Endothelial cell of umbilical vein (primary cell): Measurements from ENCODE around the gene TAF6. TPM values are rescaled to one million over a fixed set of nuclear protein-coding genes. Genes with fewer than 3 reads are reported as not detected.

ENCODE experiments used
- BruUV-seq: library from RNA; stranded (reverse); fragments of 400-500 nt; replicated peaks from 2 replicates; lab custom pipeline; 2021; lab: Mats Ljungman, UMichigan
- CTCF ChIA-PET: fragments of 300-600, 350-600 bp; sonication (Branson Sonifier 250); formaldehyde crosslinking; loops from one replicate; lab custom pipeline; 2021; ENCODE audit warnings: antibody characterized with exemption, inconsistent platforms; lab: Charles Lee
- POLR2A ChIA-PET: fragments of 300-600, 350-600 bp; sonication (Branson Sonifier 250); formaldehyde crosslinking; loops from one replicate; lab custom pipeline; 2021; ENCODE audit warnings: antibody characterized with exemption, inconsistent platforms; lab: Charles Lee
- DNase-seq: peaks from one replicate; pipeline ENCODE4 v3.0.0-alpha.2; 2011; ENCODE audit warnings: low read depth, low spot score
- FAIRE-seq: peaks from 2 replicates; lab custom pipeline; 2011; peaks lifted over from hg19 to GRCh38; lab: Jason Lieb, UNC
- H2AFZ ChIP-seq: 2 replicates; pipeline ENCODE4 v1.6.0; 2012; ENCODE audit warnings: low read depth, low read length, control low read depth, inconsistent platforms
- H3K27ac ChIP-seq: 2 replicates; pipeline ENCODE4 v1.5.1; 2011; ENCODE audit warnings: low read depth, mild to moderate bottlenecking, control low read depth, low read length, moderate library complexity; ENCODE audit not compliant: insufficient read depth
- H3K27me3 ChIP-seq, 2 experiments: 2 replicates each; pipeline versions ENCODE4 v1.6.0 to v1.6.1; 2011; ENCODE audit warnings: low read length in 2 of 2, mixed read lengths in 1 of 2; ENCODE audit not compliant: control insufficient read depth in 2 of 2, insufficient read depth in 2 of 2
- H3K36me3 ChIP-seq, 2 experiments: 2 replicates in 1 of 2; 3 replicates in 1 of 2; pipeline ENCODE4 v1.5.1; 2011; ENCODE audit warnings: low read length in 2 of 2, mild to moderate bottlenecking in 1 of 2, moderate library complexity in 1 of 2; ENCODE audit not compliant: control insufficient read depth in 2 of 2, insufficient read depth in 2 of 2; ENCODE audit errors: extremely low read depth in 1 of 2
- H3K4me1 ChIP-seq: 3 replicates; pipeline ENCODE4 v1.5.1; 2011; ENCODE audit warnings: mild to moderate bottlenecking, low read length; ENCODE audit not compliant: control insufficient read depth, insufficient read depth; ENCODE audit errors: extremely low read depth
- H3K4me2 ChIP-seq: 2 replicates; pipeline ENCODE4 v1.6.1; 2011; ENCODE audit warnings: low read length, control low read depth, mixed read lengths; ENCODE audit not compliant: insufficient read depth
- H3K4me3 ChIP-seq, 3 experiments: fragments of 200-600 bp in 1 of 3; sonication (generic), shearing (Covaris generic) in 1 of 3; replicated peaks in 1 of 3; 2 replicates each; pipeline ENCODE4 v1.5.1; 2011 to 2016; ENCODE audit warnings: control low read depth in 3 of 3, low read length in 3 of 3, mild to moderate bottlenecking in 2 of 3, inconsistent platforms in 1 of 3, low read depth in 1 of 3, moderate library complexity in 1 of 3; ENCODE audit not compliant: insufficient read depth in 1 of 3
- H3K79me2 ChIP-seq: 2 replicates; pipeline ENCODE4 v1.6.0; 2012; ENCODE audit warnings: low read length, inconsistent platforms; ENCODE audit not compliant: control insufficient read depth, insufficient read depth
- H3K9ac ChIP-seq: replicated peaks from 2 replicates; pipeline ENCODE3; 2011; ENCODE audit warnings: low read length, control low read depth; ENCODE audit not compliant: insufficient read depth; ENCODE audit errors: extremely low read depth
- H3K9me1 ChIP-seq: replicated peaks from 3 replicates; pipeline ENCODE4 v1.6.0; 2011; ENCODE audit warnings: mild to moderate bottlenecking, low read length; ENCODE audit not compliant: control insufficient read depth, insufficient read depth; ENCODE audit errors: extremely low read depth
- H3K9me3 ChIP-seq: replicated peaks from 2 replicates; pipeline ENCODE4 v1.5.1; 2012; ENCODE audit warnings: low read length, inconsistent platforms; ENCODE audit not compliant: control insufficient read depth, insufficient read depth
- H4K20me1 ChIP-seq: replicated peaks from 2 replicates; pipeline ENCODE3; 2011; ENCODE audit warnings: mild to moderate bottlenecking, low read length; ENCODE audit not compliant: control insufficient read depth, insufficient read depth; ENCODE audit errors: extremely low read depth
- EZH2 ChIP-seq: IDR thresholded peaks from 2 replicates; pipeline ENCODE4 v1.6.1; 2012; ENCODE audit warnings: borderline replicate concordance, low read depth, mild to moderate bottlenecking, moderate library complexity, low read length, inconsistent platforms; ENCODE audit not compliant: severe bottlenecking
- FOS ChIP-seq: IDR thresholded peaks from 2 replicates; pipeline ENCODE4 v1.6.1; 2011; ENCODE audit warnings: mild to moderate bottlenecking, low read length, moderate library complexity, borderline replicate concordance; ENCODE audit not compliant: insufficient read depth
- JUN ChIP-seq: IDR thresholded peaks from 2 replicates; pipeline ENCODE4 v1.6.1; 2011; ENCODE audit warnings: borderline replicate concordance, low read depth; ENCODE audit not compliant: insufficient read length, insufficient read depth
- dilution Hi-C: fragments of 300-500 bp; cut with MboI; formaldehyde crosslinking; loops from one replicate; pipeline ENCODE4 v1.15.0; 2019; ENCODE audit warnings: low sequenced_read_pairs; ENCODE audit not compliant: extremely low pct_ligation_motif_present
- intact Hi-C: fragments of 100-400 bp; cut with micrococcal nuclease; formaldehyde crosslinking; loops from one replicate; pipeline ENCODE4 v1.10.0; 2022
- polyA plus RNA-seq, 4 experiments: library from polyadenylated mRNA; depleted of rRNA in 3 of 4; stranded (reverse) in 3 of 4; unstranded in 1 of 4; fragments of >200 nt; gene quantifications; 2 replicates each; pipeline versions ENCODE4 v1.2.1 to v1.2.3, GENCODE V29; 2011 to 2012; ENCODE audit warnings: missing spikeins in 1 of 4
- total RNA-seq: library from RNA; stranded (reverse); gene quantifications from 2 replicates; pipeline ENCODE4 v1.2.3, GENCODE V29; 2021
- TF ChIP-seq, protein P1 (sequence below), 2 donors: IDR thresholded peaks; 1 replicate in 1 of 2; 2 replicates in 1 of 2; pipeline ENCODE4 v1.5.1; 2011; ENCODE audit warnings: low read length in 2 of 2, mild to moderate bottlenecking in 2 of 2, moderate library complexity in 2 of 2, control low read depth in 1 of 2, inconsistent platforms in 1 of 2, low read depth in 1 of 2; ENCODE audit not compliant: insufficient read depth in 1 of 2; ENCODE audit errors: extremely low read depth in 1 of 2
- TF ChIP-seq, protein P2 (sequence below): IDR thresholded peaks from 2 replicates; pipeline ENCODE4 v1.6.1; 2011; ENCODE audit not compliant: insufficient read depth, insufficient read length

Gene TAF6
- total and polyA plus RNA-seq, 2 donors (not counting 3 experiments of a cell fraction or from before 2014, with no cell fraction given) = 32.7 to 64.6 TPM

DNA sequence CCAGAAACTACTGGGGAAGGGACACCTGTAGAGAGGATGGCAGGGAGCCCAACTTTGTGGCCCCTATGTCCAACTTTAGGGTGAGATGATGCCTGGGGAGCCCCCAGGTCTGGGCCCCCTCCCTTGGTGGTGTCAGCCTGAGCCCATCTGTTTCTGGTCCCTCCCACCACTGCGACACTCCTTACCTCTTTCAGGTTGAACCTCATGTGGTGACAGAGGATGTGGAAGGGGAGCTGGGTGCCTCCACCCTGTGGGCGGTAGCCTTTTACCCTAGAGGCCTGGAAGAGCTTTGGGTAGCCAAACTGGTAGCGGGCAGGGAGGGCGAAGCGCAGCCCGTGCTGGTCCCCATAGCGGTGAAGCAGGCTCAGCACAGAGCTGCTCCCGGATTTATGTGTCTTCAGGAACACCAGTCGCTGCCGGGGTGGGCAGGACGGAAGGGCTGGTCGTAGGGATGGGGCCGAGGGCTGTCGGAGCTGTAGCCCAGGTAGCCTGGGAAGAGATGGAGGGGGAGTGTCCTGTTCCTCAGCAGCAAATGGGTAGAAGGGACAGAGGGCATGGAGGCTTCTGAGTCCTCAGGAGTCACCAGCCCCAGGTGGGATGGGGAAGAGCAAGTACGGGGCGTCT, 47.3 kb upstream of the TAF6 start:
- H3K4me2 ChIP-seq = no peak overlapping the region
- H3K4me3 ChIP-seq = no peak overlapping the region
- dilution Hi-C loops = no loop called here
- H3K79me2 ChIP-seq = no peaks in the 10 kb centered on the region
- TF ChIP-seq, protein P1, sequence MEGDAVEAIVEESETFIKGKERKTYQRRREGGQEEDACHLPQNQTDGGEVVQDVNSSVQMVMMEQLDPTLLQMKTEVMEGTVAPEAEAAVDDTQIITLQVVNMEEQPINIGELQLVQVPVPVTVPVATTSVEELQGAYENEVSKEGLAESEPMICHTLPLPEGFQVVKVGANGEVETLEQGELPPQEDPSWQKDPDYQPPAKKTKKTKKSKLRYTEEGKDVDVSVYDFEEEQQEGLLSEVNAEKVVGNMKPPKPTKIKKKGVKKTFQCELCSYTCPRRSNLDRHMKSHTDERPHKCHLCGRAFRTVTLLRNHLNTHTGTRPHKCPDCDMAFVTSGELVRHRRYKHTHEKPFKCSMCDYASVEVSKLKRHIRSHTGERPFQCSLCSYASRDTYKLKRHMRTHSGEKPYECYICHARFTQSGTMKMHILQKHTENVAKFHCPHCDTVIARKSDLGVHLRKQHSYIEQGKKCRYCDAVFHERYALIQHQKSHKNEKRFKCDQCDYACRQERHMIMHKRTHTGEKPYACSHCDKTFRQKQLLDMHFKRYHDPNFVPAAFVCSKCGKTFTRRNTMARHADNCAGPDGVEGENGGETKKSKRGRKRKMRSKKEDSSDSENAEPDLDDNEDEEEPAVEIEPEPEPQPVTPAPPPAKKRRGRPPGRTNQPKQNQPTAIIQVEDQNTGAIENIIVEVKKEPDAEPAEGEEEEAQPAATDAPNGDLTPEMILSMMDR (IDR thresholded peaks at IDR 0.05; ENCODE audit: extremely low read depth in 1 of 2, insufficient read depth in 1 of 2, low read depth in 1 of 2, low read length in 2 of 2) = no peak
- TF ChIP-seq EZH2 (no peak), FOS (no peak), JUN (no peak)
- TF ChIP-seq, protein P2, sequence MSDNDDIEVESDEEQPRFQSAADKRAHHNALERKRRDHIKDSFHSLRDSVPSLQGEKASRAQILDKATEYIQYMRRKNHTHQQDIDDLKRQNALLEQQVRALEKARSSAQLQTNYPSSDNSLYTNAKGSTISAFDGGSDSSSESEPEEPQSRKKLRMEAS = no peak
- H3K4me1 ChIP-seq = peaks cover 14% of the 10 kb centered on the region
- ChIA-PET CTCF (interaction anchor here (1.6 to 4.4 kb wide), 2 partner anchors 10 kb away, joined by 4 to 17 read pairs; partner anchors contain the start of genes GPC2 and STAG3), POLR2A (interaction anchor here (1.3 kb wide), 1 partner anchor 11 kb away, joined by 3 read pairs; the partner anchor contains the start of gene GPC2)
- H3K9me3 ChIP-seq = no peaks in the 10 kb centered on the region
- BruUV-seq = no TSS peak
- no peaks in the 10 kb centered on the region for H4K20me1 ChIP-seq
- H3K27ac ChIP-seq = no peak overlapping the region
- H2AFZ ChIP-seq = no peak overlapping the region
- intact Hi-C loops = no loop called here
- FAIRE-seq (no peak), DNase-seq (no peak)
- no peaks in the 10 kb centered on the region for H3K36me3 ChIP-seq
- H3K9me1 ChIP-seq = no peaks in the 10 kb centered on the region
- H3K9ac ChIP-seq = no peak overlapping the region
- H3K27me3 ChIP-seq = peaks cover 5 to 15% of the 10 kb centered on the region in 2 experiments
